CD4-positive, alpha-beta T cell treated with Interleukin-4 for 1 hour (primary cell): ENCODE data around the gene CCN6.

Source experiments
- DNase-seq, 2 donors: peaks; one replicate each; pipeline ENCODE4 v3.0.0-alpha.2; 2020 to 2022

Gene CCN6

DNA sequence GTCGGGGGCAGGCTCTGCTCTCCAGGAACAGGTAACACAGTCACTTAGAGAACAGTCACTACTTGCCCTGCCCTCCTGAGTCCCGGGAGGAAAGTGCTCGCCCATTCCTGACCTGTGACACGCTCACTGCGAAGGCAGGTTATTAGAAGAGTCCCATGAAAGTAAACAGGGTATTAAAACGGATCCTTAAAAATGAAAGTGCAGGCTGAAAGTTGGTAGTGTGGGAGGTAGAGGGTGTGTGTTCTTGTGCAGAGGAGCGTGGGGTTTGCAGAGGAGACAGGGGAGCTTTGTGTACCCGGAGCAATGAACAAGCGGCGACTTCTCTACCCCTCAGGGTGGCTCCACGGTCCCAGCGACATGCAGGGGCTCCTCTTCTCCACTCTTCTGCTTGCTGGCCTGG is at the start of gene CCN6:
CCN6 (plus strand) TSS at position 104 of the 400 bp plus-strand sequence; CDS start at position 358, 254 bp downstream.
- no peak for DNase-seq

- no peak for DNase-seq
Measured at GRCh38 chr6:112004201-112005012, 49.5 kb upstream of the CCN6 start.

GRCh38 chr6:112005013-112005371 is 48.9 kb upstream of the CCN6 start:
- no peak for DNase-seq

DNA sequence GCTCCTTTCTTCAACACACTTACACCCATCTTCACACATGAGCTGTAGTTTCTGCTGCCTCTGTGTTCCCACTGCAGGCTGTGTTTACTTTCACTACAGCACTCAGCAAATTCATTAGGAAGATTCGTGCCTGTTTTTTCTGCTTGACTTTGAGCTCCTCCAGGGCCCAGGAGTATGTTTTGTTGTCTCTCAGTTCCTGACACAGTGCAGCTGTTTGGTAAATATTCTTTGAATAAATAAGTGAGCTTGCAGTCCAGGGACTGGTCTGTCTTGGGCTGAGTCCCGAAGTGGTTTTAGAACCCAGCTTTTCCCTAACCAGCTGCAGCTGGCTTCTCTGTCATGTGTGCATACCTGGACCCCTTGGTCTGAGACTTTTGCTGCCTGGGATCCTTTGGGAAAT is 46.6 kb upstream of the CCN6 start:
- DNase-seq, result no peak

- peak in 1 of 2 donors; percentile 67 for DNase-seq
Measured at GRCh38 chr6:112007805-112008204, 46.1 kb upstream of the CCN6 start.

GRCh38 chr6:112008482-112008881 is 45.4 kb upstream of the CCN6 start:
- no peak for DNase-seq

DNA sequence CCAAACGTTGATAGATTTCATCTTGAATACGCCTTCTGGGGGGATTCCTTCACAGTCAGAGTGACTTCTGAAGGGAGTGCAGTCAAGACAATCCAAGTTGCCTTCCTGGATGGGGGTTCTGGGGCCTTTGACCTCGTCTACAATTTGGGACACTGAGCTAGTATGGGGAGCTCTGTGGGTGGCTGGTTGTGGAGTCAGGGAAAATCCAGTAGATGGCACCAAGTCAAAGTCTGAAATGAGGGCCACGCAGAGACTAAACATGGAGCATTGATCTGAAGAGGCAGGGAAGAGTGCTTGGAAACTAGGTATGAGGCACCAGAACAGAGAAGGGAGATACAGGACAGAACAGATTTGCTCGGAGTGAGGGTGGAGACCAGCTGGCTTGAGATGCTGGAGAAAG is 43.6 kb upstream of the CCN6 start:
- peak; percentile 37 to 53 for DNase-seq

DNA sequence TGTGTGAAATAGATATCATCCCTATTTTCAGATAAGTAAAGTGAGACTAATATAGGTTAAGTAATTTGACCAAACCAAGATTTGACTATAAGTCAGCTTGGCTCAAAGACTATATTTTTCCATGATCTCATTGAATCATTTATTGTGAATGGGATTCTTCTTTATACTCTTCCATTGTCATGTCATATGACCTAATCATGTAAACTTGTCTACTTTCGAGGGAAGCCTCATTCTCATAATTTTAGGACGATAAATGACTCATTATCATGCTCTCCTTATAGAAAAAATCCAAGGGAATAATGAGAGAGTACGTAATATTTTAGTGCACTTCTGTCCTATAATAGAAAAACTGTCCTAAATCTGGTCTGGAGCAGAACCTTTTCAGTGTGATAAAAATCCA is 40.9 kb upstream of the CCN6 start:
- DNase-seq, result no peak

- no peak for DNase-seq
Measured at GRCh38 chr6:112014483-112014882, 39.4 kb upstream of the CCN6 start.

GRCh38 chr6:112015725-112016124 is 38.2 kb upstream of the CCN6 start:
- no peak for DNase-seq

DNA sequence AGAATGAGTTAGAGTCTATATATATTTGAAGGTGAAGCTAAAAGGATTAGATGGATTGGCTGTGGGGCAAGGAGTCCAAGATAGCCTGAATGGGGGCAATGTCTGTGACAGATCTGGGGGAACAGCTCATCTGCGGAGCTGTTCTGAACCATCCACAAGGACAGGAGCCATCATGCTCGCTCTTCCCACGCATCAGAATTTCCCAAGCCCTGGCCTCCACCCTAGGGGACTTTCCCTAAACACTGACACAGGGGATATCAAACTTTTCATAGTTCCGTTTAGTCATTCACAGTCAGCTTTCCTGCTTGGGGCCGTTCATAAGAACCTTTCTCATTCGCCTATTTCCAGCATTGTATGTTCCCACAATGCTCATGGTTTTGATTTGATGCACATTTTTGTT is 37.6 kb upstream of the CCN6 start:
- DNase-seq, result no peak

- no peak for DNase-seq
Measured at GRCh38 chr6:112017169-112017568, 36.7 kb upstream of the CCN6 start.

DNA sequence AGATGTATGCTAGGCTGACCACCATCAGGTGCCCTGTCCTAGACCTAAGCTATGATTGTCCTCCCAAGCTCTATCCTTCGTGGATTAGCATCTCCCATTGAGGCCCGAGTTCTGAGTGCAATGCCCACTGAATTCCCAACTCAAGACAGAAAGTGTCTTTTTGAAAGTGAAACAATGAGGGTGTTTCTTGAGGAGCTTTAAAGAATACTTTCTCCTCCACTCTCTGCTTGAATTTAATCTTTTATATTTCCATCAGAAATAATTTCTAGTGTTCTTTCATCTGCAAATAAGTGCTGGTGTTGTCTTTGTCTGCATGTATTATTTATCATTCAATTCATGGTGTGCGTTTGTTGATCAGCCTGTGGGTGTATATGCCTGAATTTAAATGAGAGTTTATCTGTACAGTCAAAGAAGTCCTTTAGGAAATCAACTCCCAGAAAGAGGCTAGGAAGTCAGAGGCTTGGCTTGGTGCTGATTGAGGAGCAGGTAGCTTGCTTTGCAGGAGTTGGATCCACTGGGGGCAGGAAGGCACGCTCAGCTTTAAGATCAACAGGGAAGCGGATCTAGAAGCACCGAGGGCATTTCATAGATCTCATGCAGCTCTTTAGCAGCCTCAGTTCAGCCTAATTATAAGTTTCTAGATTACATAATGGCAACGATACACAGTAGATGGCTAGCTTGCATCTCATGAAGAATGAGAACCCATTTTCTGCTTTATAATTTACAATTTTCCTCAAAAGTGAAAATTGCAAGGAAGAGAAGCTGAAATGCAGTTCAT is 36.0 kb upstream of the CCN6 start:
- DNase-seq, result no peak

DNA sequence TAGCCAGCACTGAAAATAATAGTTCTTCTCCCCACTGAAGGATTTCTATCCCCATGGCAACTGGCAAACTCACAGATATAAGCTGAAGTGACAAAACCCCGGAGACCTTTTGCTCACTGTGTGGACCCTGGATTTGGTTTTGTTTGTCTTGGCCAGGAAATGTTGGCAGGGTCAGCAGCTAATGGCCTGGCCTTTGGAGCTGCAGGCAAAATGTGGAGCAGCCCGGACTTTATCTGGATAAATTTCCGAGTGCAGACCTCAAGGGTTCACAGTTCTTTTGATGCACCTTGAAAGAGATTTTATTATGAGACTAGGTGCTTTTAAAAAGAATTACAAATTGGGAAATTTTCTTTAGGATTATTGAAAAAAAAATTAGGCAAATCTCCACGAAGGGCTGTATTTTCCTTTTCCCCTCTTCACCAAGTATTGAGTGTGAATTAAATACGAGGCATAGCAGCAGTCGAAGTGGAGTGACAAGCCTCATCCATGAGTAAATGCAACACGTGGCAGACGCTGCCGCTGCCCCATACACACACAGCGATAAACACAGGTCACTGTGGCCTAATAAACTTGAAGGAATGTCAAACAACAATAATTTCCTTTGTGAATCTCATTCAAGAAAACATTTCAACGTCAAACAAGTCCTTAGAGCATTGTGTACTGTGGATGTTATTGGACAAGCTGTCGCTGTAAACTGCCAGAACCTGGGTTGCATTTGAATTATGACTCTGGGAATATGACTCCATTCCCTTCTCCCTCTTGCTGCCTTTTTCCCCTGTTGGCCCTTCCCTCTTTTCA is 35.1 kb upstream of the CCN6 start:
- no peak for DNase-seq

DNA sequence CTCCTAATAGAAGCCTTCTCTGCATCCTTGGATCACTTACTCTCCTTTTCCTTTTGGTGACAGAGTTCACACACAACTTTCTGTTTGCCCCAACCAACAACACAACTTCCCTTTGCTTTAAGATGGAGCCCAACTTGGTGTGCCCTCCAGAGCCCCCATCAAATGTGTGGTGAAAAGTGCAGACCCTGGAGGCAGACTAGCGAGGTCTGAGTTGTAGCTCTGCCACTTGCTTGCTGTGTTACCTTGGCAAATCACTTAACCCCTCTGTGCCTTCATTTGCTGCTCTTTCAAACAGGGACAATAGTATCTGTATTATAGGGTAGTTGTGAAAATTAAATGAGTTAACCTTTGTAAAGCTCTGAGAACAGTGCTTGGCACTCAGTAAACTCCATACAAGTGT is 34.3 kb upstream of the CCN6 start:
- no peak for DNase-seq

DNA sequence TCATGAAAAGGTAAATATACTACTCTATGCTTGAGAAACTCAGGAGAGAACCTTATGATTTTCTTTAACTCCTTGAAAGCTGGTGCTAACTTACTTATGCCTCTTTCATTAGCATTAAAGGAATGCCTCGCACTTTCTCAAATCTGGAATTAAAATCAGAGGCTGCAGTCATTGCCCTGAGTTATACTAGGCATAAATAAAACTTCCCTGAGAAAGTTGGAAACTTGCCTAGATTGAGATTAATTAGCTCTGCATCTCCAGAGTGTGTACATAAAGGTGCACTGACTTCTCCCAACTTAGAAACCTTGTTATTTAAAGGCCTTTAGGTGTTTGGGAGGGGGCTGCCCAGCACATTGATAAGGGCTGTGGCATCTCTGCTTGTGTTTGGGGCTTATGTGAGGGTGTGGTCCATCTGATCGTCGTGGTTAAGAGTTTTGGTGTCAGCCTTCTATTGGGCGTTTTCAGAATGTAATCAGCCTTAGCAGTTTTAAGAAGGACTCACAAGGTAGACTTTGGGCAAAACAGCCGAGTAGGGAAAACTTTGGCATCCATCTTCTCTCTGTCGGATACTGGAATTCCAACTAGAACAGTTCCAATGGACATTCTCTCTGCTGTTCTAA is 32.1 kb upstream of the CCN6 start:
- DNase-seq, result no peak

DNA sequence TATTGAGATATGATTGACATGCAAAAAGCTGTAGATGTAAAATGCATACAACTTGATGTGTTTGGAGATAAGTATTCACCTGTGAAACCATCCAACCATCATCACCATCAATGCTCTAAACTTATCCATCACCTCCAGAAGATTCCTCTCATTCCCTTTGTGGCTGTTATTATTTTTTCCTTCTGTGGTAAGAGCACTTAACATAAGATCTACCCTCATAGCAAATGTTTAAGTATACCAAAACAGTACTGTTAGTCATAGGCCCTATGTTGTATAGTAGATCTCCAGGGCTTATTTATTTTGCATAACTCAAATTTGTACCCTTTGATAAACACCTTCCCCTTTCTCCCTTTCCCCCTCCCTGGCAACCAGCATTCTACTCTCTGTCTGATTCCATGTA is 31.2 kb upstream of the CCN6 start:
- DNase-seq, result no peak

GRCh38 chr6:112024464-112024863 is 29.4 kb upstream of the CCN6 start:
- DNase-seq, result no peak

- DNase-seq, result no peak
Measured at GRCh38 chr6:112026933-112027332, 27.0 kb upstream of the CCN6 start.

- DNase-seq, result peak; percentile 69 to 86
Measured at GRCh38 chr6:112027942-112028674, 25.8 kb upstream of the CCN6 start.

DNA sequence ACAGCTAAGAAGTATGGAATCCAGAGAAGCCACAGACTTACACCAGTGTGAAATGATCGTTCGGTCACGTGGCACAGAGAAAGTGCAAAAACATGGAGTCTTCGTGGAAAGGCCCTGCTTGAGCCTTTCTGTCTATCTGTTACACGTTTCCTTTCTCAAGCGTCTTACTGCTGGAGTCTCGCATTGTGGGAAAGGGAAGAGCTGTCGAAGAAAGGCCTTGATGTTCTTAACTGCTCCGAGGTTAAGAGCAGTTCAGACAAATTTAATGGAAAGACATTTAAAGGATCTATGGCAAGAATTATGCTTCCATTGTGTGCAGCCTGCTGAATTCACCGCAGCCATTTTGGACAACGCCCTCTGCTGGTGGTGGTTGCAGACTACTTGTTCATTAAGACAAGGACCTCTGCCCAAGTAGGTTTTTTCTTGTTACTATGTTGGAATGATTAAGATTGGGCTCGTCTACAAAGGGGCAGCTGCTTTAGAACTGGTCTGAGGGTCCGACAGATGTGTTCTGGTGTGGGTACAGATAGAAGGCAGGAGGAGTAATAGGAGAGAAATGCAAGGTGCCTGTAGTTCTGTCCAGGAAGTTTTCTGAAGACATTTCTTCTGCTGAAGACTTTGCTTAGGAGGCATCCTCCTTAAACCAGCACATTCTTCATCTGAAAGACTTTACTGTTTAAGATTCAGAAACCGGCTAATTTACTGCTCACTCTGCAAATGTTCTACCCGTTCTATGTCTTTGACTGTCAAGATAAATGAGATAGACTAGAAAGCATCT is 24.7 kb upstream of the CCN6 start:
- DNase-seq, result peak; percentile 65 to 70
